HepG2 (cell line): Measurements from ENCODE around the gene ZFP92. TPM values are rescaled to one million over a fixed set of nuclear protein-coding genes. Genes with fewer than 3 reads are reported as not detected.

Experiments
- ATAC-seq: fragments of 200-7000 bp; cut with Tn5 transposase; 3 replicates; pipeline ENCODE4 v1.9.1; 2020; ENCODE audit warnings: mild to moderate bottlenecking, moderate library complexity
- BruUV-seq: library from RNA; stranded (reverse); fragments of 400-500 nt; replicated peaks from 2 replicates; lab custom pipeline; 2021; lab: Mats Ljungman, UMichigan
- CTCF ChIA-PET: fragments of 300-600 bp; formaldehyde crosslinking; extraction: SDS; loops from one replicate; lab custom pipeline; 2021; ENCODE audit warnings: low total read pairs, inconsistent platforms, low intra/inter-chr PET ratio; lab: Yijun Ruan, JAX
- POLR2A ChIA-PET: fragments of 350-600 bp; sonication (Branson Sonifier 250); formaldehyde crosslinking; loops from one replicate; lab custom pipeline; 2020; ENCODE audit warnings: antibody characterized with exemption, inconsistent platforms; lab: Yijun Ruan, JAX
- DNase-seq: peaks from one replicate; pipeline ENCODE4 v3.0.0-alpha.2; 2015; ENCODE audit warnings: low spot score
- FAIRE-seq: peaks from 3 replicates; lab custom pipeline; 2011; peaks lifted over from hg19 to GRCh38; lab: Jason Lieb, UNC
- H2AFZ ChIP-seq: one replicate; pipeline ENCODE4 v1.6.1; 2011; ENCODE audit warnings: low read length, inconsistent platforms
- H3K27ac ChIP-seq: fragments of 300-600 bp; 3 replicates; pipeline ENCODE4 v1.8.0; 2011; ENCODE audit warnings: mixed run types, mild to moderate bottlenecking, mixed read lengths, low read length, inconsistent platforms; ENCODE audit not compliant: insufficient read depth; ENCODE audit errors: extremely low read length
- H3K27me3 ChIP-seq, 2 experiments: fragments of 200-600 bp in 1 of 2; 2 replicates in 1 of 2; 3 replicates in 1 of 2; pipeline versions ENCODE4 v1.6.0 to v1.8.0; 2011; ENCODE audit warnings: low read length in 2 of 2, mild to moderate bottlenecking in 2 of 2, moderate library complexity in 2 of 2, inconsistent platforms in 1 of 2; ENCODE audit not compliant: insufficient read depth in 2 of 2, control insufficient read depth in 1 of 2
- H3K36me3 ChIP-seq, 2 experiments: fragments of 200-600 bp in 1 of 2; replicated peaks in 1 of 2; 2 replicates in 1 of 2; 3 replicates in 1 of 2; pipeline versions ENCODE4 v1.5.1 to v1.8.0; 2011; ENCODE audit warnings: low read length in 2 of 2, inconsistent platforms in 1 of 2; ENCODE audit not compliant: insufficient read depth in 2 of 2, control insufficient read depth in 1 of 2
- H3K4me1 ChIP-seq: 2 replicates; pipeline ENCODE4 v1.5.1; 2012; ENCODE audit warnings: low read length, inconsistent platforms; ENCODE audit not compliant: insufficient read depth
- H3K4me2 ChIP-seq: 2 replicates; pipeline ENCODE4 v1.6.0; 2011; ENCODE audit warnings: low read depth, low read length, inconsistent platforms
- H3K4me3 ChIP-seq, 3 experiments: fragments of 200-600 bp in 1 of 3; sonication (generic), shearing (Covaris generic) in 1 of 3; replicated peaks in 1 of 3; 2 replicates each; pipeline ENCODE4 v1.5.1; 2011 to 2016; ENCODE audit warnings: low read length in 3 of 3, inconsistent platforms in 2 of 3, low read depth in 2 of 3, mild to moderate bottlenecking in 2 of 3, control low read depth in 1 of 3, mixed read lengths in 1 of 3; ENCODE audit not compliant: insufficient read depth in 1 of 3
- H3K79me2 ChIP-seq: one replicate; pipeline ENCODE4 v1.6.1; 2011; ENCODE audit warnings: low read length, inconsistent platforms; ENCODE audit not compliant: insufficient read depth
- H3K9ac ChIP-seq: 2 replicates; pipeline ENCODE4 v1.6.0; 2011; ENCODE audit warnings: mild to moderate bottlenecking, low read depth, low read length, inconsistent platforms; ENCODE audit not compliant: insufficient read depth
- H3K9me3 ChIP-seq: 2 replicates; pipeline ENCODE4 v1.5.1; 2012; ENCODE audit warnings: mild to moderate bottlenecking, low read length
- H4K20me1 ChIP-seq: 2 replicates; pipeline ENCODE4 v1.6.0; 2011; ENCODE audit warnings: inconsistent platforms, mild to moderate bottlenecking, low read length, moderate library complexity; ENCODE audit not compliant: insufficient read depth
- ADNP ChIP-seq: sonication (generic); formaldehyde crosslinking; IDR thresholded peaks from 2 replicates; pipeline ENCODE4 v1.4.0; 2020; ENCODE audit warnings: missing genetic modification reagents
- ETV6 ChIP-seq: sonication (generic); formaldehyde crosslinking; conservative IDR thresholded peaks from 2 replicates; pipeline ENCODE4 v1.4.0; 2020; ENCODE audit warnings: missing genetic modification reagents
- GABPB1 ChIP-seq: IDR thresholded peaks from 2 replicates; pipeline ENCODE4 v1.6.1; 2016; ENCODE audit warnings: mild to moderate bottlenecking, missing genetic modification reagents, moderate library complexity, missing compliant biosample characterization
- PAF1 ChIP-seq: IDR thresholded peaks from 2 replicates; pipeline ENCODE4 v1.6.1; 2016; ENCODE audit warnings: missing genetic modification reagents, missing compliant biosample characterization
- SKI ChIP-seq: fragments of 450-650 bp; IDR thresholded peaks from one replicate; pipeline ENCODE4 v1.6.1; 2018; ENCODE audit warnings: mild to moderate bottlenecking; ENCODE audit not compliant: partially characterized antibody
- SMC3 ChIP-seq: IDR thresholded peaks from 2 replicates; pipeline ENCODE4 v1.6.1; 2011; ENCODE audit warnings: low read length, improper control_type of control experiment
- STAG1 ChIP-seq: sonication (generic); formaldehyde crosslinking; IDR thresholded peaks from 2 replicates; pipeline ENCODE4 v1.4.0; 2020; ENCODE audit warnings: missing genetic modification reagents
- XBP1 ChIP-seq: sonication (generic); formaldehyde crosslinking; IDR thresholded peaks from 2 replicates; pipeline ENCODE4 v1.5.0; 2020; ENCODE audit warnings: missing genetic modification reagents
- ZNF251 ChIP-seq: sonication (generic); formaldehyde crosslinking; IDR thresholded peaks from 2 replicates; pipeline ENCODE4 v1.9.0; 2021; ENCODE audit warnings: mild to moderate bottlenecking, missing genetic modification reagents
- ZNF7 ChIP-seq: IDR thresholded peaks from 2 replicates; pipeline ENCODE4 v1.6.1; 2016; ENCODE audit warnings: missing biosample characterization, missing genetic modification reagents
- ZNF788 ChIP-seq: sonication (generic); formaldehyde crosslinking; IDR thresholded peaks from 2 replicates; pipeline ENCODE4 v1.5.0; 2020; ENCODE audit warnings: mild to moderate bottlenecking, missing genetic modification reagents, borderline replicate concordance
- ZNF878 ChIP-seq: sonication (generic); formaldehyde crosslinking; IDR thresholded peaks from 2 replicates; pipeline ENCODE4 v1.8.1; 2023; ENCODE audit warnings: mild to moderate bottlenecking, missing genetic modification reagents, moderate library complexity
- WGBS: methylation state at CpG from one replicate; pipeline ENCODE4 v1.1.6; 2017; ENCODE audit warnings: low lambda C conversion rate; 5-methylcytosine and 5-hydroxymethylcytosine counted together
- in situ Hi-C: cut with HindIII; loops from 2 replicates; pipeline ENCODE4 v1.10.0; 2017; ENCODE audit warnings: low pct_unique_long_range_greater_than_20kb; ENCODE audit not compliant: extremely low pct_ligation_motif_present
- intact Hi-C: fragments of 100-400 bp; cut with micrococcal nuclease; formaldehyde crosslinking; loops from one replicate; pipeline ENCODE4 v1.10.0; 2022; ENCODE audit not compliant: unreplicated experiment
- polyA plus RNA-seq, 8 experiments: library from polyadenylated mRNA; depleted of rRNA in 3 of 8; stranded (reverse) in 7 of 8; unstranded in 1 of 8; fragments of >200 nt; fragmentation: Illumina TruSeq in 4 of 8; extraction: Trizol in 4 of 8; gene quantifications; 2 replicates each; pipeline versions ENCODE4 v1.2.1 to v1.2.3, GENCODE V29; 2011 to 2016; ENCODE audit warnings: low read depth in 4 of 8, missing spikeins in 1 of 8, mixed read lengths in 1 of 8; ENCODE audit not compliant: insufficient read depth in 1 of 8
- total RNA-seq, 5 experiments: library from RNA; depleted of rRNA; stranded (reverse); fragments of >200 nt; fragmentation: Illumina TruSeq; extraction: Trizol; gene quantifications; 2 replicates each; pipeline ENCODE4 v1.2.3, GENCODE V29; 2016; ENCODE audit warnings: low read depth in 1 of 5
- TF ChIP-seq, protein P1 (sequence below): sonication (generic); formaldehyde crosslinking; IDR thresholded peaks from 2 replicates; pipeline ENCODE4 v1.5.0; 2020; ENCODE audit warnings: mild to moderate bottlenecking, missing genetic modification reagents, moderate library complexity
- TF ChIP-seq, protein P2 (sequence below): sonication (generic); formaldehyde crosslinking; IDR thresholded peaks from 2 replicates; pipeline ENCODE4 v1.4.0; 2020; ENCODE audit warnings: missing genetic modification reagents
- TF ChIP-seq, protein P3 (sequence below): IDR thresholded peaks from 2 replicates; pipeline ENCODE4 v1.6.1; 2016; ENCODE audit warnings: missing biosample characterization, missing genetic modification reagents, low read depth
- TF ChIP-seq, protein P4 (sequence below): sonication (generic); formaldehyde crosslinking; IDR thresholded peaks from 2 replicates; pipeline ENCODE4 v1.5.0; 2020; ENCODE audit warnings: mild to moderate bottlenecking, missing genetic modification reagents

ZFP92 gene
- total and polyA plus RNA-seq, 2 of the 13 experiments (the other 11 are each of a cell fraction or from before 2014, with no cell fraction given): 0.02 TPM; not detected in 1

DNA sequence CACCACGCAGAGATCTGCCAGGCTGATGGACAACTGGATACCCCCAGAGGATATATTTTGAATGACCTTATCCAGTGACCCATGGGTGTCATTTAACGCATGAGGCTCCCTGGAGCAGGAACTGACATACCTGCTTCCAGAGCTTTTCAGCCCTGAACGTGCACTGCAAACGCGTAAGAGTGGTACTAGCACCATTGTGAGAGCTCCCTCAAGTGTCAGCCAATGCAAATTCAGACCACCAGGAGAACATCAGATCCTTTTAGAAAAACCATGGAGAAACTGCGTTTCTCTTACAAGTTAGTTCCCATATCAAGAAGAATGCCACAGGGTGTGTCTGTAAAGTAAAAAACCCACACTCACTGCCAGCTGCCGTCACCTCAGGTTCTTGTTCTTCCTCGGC lies 27.3 kb downstream of the ZFP92 start:
- no peak overlapping the region for H3K27ac ChIP-seq
- H3K27me3 ChIP-seq: no peaks in the 10 kb centered on the region; a peak in 1 of 5 replicates
- ATAC-seq (peak; percentile 75), FAIRE-seq (peak; percentile 80), DNase-seq (peak; percentile 20)
- 0% methylated on average over 3 of the region's 8 CpGs for WGBS
- intact Hi-C loops (no loop called here), in situ Hi-C loops (no loop called here)
- no peak overlapping the region for H3K4me3 ChIP-seq
- POLR2A ChIA-PET: no interaction called here
- no peaks in the 10 kb centered on the region for H3K79me2 ChIP-seq
- H3K36me3 ChIP-seq: no peaks in the 10 kb centered on the region
- no peak overlapping the region for H3K4me2 ChIP-seq
- TF ChIP-seq, protein P1, sequence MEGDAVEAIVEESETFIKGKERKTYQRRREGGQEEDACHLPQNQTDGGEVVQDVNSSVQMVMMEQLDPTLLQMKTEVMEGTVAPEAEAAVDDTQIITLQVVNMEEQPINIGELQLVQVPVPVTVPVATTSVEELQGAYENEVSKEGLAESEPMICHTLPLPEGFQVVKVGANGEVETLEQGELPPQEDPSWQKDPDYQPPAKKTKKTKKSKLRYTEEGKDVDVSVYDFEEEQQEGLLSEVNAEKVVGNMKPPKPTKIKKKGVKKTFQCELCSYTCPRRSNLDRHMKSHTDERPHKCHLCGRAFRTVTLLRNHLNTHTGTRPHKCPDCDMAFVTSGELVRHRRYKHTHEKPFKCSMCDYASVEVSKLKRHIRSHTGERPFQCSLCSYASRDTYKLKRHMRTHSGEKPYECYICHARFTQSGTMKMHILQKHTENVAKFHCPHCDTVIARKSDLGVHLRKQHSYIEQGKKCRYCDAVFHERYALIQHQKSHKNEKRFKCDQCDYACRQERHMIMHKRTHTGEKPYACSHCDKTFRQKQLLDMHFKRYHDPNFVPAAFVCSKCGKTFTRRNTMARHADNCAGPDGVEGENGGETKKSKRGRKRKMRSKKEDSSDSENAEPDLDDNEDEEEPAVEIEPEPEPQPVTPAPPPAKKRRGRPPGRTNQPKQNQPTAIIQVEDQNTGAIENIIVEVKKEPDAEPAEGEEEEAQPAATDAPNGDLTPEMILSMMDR (CRISPR knock-in tag): peak; percentile 72
- TF ChIP-seq ETV6 (no peak), SKI (no peak), ZNF7 (no peak), STAG1 (peak; percentile 75), GABPB1 (no peak), SMC3 (peak; percentile 62)
- H4K20me1 ChIP-seq: no peaks in the 10 kb centered on the region
- H2AFZ ChIP-seq: no peak overlapping the region
- no peaks in the 10 kb centered on the region for H3K9me3 ChIP-seq
- H3K4me1 ChIP-seq: no peaks in the 10 kb centered on the region
- CTCF ChIA-PET: interaction anchor here (2.0 kb wide), 1 partner anchor 39 kb away, joined by 10 read pairs; no protein-coding TSS in a partner anchor
- no TSS peak for BruUV-seq
- no peak overlapping the region for H3K9ac ChIP-seq

DNA sequence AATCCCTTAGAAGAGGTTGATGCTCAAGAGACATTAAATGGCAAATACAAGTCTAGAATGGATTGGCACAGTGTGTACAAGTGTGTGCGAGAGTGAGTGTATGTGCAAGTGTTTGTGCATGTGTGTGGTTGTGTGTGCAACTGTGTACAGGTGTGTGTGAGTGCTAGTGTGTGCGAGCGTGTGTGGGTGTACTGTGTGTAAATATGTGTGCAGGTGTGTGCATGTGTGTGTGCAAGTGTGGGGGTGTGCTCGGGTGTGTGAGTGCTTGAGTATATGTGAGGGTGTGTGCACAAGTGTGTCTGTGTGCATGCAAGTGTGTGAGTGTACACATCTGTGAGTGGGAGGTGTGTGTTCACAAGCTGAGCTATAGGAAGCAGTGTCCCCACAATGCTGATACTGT lies 28.7 kb downstream of the ZFP92 start:
- ChIA-PET POLR2A (no interaction called here), CTCF (no interaction called here)
- H3K4me1 ChIP-seq: no peaks in the 10 kb centered on the region
- FAIRE-seq (no peak), DNase-seq (no peak), ATAC-seq (no peak)
- no peak overlapping the region for H3K27ac ChIP-seq
- no peaks in the 10 kb centered on the region; a peak in 1 of 5 replicates for H3K27me3 ChIP-seq
- no TSS peak for BruUV-seq
- H3K4me2 ChIP-seq: no peak overlapping the region
- H3K9ac ChIP-seq: no peak overlapping the region
- H4K20me1 ChIP-seq: no peaks in the 10 kb centered on the region
- WGBS: 52% methylated on average over 4 of the region's 4 CpGs
- intact Hi-C loops: no loop called here
- no peaks in the 10 kb centered on the region for H3K9me3 ChIP-seq
- no peak overlapping the region for H2AFZ ChIP-seq
- H3K79me2 ChIP-seq: no peaks in the 10 kb centered on the region
- H3K36me3 ChIP-seq: no peaks in the 10 kb centered on the region
- in situ Hi-C loops: no loop called here
- H3K4me3 ChIP-seq: no peak overlapping the region
- no peak for TF ChIP-seq PAF1 (CRISPR knock-in tag)
- TF ChIP-seq ZNF878 (CRISPR knock-in tag): no peak
- no peak for TF ChIP-seq ADNP
- TF ChIP-seq, protein P2, sequence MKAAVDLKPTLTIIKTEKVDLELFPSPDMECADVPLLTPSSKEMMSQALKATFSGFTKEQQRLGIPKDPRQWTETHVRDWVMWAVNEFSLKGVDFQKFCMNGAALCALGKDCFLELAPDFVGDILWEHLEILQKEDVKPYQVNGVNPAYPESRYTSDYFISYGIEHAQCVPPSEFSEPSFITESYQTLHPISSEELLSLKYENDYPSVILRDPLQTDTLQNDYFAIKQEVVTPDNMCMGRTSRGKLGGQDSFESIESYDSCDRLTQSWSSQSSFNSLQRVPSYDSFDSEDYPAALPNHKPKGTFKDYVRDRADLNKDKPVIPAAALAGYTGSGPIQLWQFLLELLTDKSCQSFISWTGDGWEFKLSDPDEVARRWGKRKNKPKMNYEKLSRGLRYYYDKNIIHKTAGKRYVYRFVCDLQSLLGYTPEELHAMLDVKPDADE: no peak
- no peak for TF ChIP-seq ZNF788 (CRISPR knock-in tag)
- TF ChIP-seq, protein P3, sequence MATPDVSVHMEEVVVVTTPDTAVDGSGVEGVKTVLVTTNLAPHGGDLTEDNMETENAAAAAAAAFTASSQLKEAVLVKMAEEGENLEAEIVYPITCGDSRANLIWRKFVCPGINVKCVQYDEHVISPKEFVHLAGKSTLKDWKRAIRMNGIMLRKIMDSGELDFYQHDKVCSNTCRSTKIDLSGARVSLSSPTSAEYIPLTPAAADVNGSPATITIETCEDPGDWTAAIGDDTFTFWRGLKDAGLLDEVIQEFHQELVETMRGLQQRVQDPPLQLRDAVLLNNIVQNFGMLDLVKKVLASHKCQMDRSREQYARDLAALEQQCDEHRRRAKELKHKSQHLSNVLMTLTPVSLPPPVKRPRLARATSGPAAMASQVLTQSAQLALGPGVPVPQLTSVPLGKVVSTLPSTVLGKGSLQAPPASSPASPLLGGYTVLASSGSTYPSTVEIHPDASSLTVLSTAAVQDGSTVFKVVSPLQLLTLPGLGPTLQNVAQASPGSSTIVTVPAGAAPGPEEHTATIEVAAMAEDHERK: no peak
- no peak for TF ChIP-seq ZNF251 (CRISPR knock-in tag)
- TF ChIP-seq XBP1 (CRISPR knock-in tag): no peak
- TF ChIP-seq, protein P4, sequence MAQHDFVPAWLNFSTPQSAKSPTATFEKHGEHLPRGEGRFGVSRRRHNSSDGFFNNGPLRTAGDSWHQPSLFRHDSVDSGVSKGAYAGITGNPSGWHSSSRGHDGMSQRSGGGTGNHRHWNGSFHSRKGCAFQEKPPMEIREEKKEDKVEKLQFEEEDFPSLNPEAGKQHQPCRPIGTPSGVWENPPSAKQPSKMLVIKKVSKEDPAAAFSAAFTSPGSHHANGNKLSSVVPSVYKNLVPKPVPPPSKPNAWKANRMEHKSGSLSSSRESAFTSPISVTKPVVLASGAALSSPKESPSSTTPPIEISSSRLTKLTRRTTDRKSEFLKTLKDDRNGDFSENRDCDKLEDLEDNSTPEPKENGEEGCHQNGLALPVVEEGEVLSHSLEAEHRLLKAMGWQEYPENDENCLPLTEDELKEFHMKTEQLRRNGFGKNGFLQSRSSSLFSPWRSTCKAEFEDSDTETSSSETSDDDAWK (CRISPR knock-in tag): no peak
